HG03378 (cell line): Measurements from ENCODE around the gene TENM4.

ENCODE experiments used
- ATAC-seq: cut with Tn5 transposase; IDR thresholded peaks from one replicate; pipeline ENCODE4 v1.9.1; 2021; ENCODE audit warnings: mild to moderate bottlenecking, moderate library complexity; ENCODE audit not compliant: unreplicated experiment

Gene TENM4

GRCh38 chr11:79449040-79449439, 8.2 kb upstream of the TENM4 start:
- ATAC-seq: no peak

DNA sequence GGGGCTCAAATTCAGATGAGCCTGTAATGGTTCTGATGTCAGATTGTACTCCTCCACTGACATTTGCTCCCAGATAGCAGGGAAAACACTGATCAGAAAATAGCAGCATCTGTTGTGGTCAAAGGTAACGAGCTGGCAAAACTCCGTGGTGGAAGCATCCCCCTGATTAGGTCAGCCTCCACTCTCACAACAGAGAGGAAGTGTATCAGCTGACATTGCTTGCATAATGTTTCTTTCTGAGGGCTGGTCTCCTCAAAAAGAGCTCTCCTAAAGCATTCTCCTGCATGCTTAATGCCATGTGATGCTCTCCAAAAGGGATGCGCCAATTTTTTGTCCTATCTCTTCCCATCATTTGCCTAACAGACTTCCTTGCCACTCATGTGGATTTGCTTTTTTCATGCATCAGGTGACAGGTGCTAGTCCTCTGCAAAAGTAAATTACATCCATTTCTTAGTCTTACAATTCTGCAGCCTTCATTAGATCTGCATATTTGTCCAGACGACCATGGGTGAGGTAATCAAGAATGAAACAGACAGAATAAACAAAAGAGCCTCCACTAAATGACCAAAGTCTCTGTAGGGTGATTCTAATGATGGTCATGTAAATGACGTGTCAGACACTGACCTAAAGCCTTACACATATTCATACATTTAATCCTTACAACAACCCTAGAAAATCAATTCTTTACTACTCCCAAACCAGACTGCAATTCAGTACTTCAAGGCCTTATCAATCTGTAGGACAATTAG, 6.4 kb upstream of the TENM4 start:
- no peak for ATAC-seq

DNA sequence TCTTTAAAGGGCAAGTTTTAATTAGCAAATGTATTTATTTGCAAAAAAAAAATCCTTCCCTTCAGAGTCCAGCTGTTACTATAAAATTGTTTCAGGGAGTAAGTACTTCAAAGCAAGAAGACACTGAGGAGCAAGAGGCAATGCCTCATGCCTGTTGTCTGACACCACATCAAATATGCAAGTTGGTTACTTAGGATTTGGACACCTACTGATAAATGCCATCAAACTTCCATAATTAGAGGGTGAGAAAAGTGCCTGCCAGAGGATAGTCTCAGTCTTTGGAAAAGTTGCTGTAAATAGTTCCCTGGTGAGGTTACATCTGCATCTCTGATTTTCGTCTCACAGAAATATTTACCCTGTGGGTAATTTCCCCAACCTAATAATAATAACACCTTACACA, 4.1 kb upstream of the TENM4 start:
- ATAC-seq: no peak

- no peak for ATAC-seq
Observed at GRCh38 chr11:79441461-79441875, 638 bp upstream of the TENM4 start.

DNA sequence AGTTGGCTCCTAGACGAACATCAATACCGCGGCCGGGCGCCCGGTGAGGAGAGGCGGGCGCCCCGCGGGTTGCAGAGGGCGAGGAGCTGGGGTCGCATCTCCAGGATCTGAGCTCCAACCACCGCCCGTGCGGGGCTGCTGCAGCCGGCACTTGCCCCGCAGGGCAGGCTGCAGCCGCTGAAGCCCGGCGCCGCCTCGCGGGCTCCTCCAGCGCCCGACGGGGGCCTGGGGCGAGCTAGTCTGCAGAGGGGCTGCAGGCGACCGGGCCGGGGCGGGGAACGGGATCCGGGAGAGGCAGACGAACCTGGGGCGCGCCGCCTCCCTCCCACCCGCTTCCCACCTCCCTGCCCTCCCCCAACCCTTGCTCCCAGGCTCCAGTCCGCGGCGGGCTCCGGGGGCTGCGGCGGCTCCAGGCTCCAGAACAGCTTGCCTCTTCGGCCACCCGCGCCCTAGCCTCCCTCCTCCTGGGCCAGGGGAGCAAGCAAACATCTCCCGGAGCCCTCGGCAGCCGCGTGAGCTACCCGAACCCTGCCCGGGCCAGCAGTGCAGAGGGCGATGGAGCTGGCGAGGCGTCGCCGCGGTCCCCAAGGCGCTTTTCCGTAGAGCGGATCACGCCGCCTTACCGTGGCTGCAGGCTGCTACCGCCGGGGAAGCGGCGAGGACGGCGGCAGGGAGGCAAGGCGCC, 802 bp downstream of the TENM4 start:
- no peak for ATAC-seq

GRCh38 chr11:79439410-79439885, 1.4 kb downstream of the TENM4 start:
- ATAC-seq: no peak

GRCh38 chr11:79438631-79439409, 2.0 kb downstream of the TENM4 start:
- no peak for ATAC-seq

DNA sequence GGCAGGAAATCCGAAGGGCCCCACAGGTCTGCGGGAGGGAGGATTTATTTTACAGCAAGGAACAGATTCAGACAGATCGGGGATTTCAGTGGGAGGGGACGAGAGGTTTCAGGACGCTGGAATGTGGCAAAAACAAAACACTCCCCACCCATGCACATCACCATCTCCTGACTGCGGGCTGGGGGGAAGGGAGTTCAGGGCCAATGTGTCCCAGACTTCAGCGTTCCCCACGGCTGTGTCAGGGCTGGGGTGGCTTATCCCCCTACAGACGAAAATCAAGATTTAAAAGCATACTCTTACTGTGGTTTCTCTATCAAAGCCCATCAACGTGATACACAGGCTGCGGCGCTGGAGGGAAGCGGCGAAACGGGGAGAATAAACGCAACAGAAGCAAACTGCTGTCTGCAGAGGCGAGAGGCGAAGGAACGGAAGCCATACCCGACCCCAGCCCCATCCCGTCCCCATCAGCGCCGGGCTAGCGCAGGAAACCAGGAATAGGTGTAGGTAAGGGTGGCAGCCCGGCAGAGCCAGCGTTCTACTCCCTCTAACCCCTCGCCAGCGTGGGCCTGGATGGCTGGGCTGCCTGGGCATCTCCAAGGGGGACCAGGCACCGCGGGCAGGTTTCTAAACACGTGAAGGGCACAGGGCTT, 2.7 kb downstream of the TENM4 start:
- no peak for ATAC-seq

- no peak for ATAC-seq
Observed at GRCh38 chr11:79437278-79437980, 3.4 kb downstream of the TENM4 start.

DNA sequence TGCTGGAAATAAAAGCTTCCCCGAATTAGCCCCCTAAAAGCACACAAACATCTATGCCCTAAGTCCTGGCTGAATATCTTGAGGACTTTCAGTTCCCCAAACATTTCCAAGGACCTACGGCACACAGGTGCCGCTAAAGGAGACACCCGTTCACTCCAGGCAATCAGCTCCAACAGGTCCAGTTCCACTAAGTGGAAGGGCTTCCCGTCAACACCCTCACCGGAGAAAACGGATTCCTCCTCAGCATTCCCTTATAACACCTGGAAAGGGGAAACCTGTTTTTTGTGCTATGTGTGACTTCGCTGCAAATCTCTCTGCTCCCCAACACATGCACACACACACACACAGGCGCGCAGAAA, 3.9 kb downstream of the TENM4 start:
- no peak for ATAC-seq

DNA sequence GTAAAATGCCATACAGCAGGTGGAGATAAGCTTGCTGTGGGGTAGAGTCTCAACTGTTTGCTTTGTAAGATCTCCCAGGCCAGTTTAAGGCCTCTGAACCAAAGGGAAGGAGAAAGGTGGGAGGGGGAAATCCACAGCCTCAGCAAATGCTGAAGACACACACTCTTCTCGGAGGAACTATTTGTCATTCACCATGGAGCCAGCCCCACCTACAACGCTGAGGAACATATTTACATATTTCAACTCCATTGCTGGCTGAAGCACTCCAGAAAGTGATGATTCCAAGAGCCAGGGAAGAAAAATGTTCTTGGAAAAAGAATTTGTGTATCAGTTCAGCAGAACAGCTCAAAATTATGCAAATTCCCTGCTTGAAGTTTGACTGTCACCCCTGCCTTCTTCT, 6.5 kb downstream of the TENM4 start:
- ATAC-seq: no peak

- no peak for ATAC-seq
Observed at GRCh38 chr11:79432138-79432537, 8.7 kb downstream of the TENM4 start.

DNA sequence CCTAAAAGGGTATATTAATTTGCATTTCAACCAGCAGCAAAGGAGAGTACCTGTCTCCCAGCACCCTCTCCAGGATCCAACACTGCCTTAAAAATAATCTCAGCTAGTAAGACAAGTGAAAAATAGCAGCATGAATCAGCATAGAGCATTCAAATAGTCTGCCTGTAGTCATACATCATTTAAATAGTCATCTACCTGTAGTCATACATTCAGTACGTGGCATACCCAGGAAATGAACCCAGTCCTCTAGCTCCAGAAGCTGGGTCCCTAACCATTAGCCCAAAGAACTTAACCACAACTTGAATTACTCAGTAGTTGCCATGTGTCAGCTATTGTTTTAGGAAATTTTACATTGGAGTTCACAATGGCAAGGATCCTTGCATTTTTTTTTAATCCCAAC, 9.3 kb downstream of the TENM4 start:
- no peak for ATAC-seq

GRCh38 chr11:79430280-79430679, 10.6 kb downstream of the TENM4 start:
- ATAC-seq: no peak

GRCh38 chr11:79428406-79428805, 12.4 kb downstream of the TENM4 start:
- ATAC-seq: no peak

GRCh38 chr11:79427611-79428327, 13.1 kb downstream of the TENM4 start:
- ATAC-seq: no peak

GRCh38 chr11:79427126-79427525, 13.7 kb downstream of the TENM4 start:
- no peak for ATAC-seq

DNA sequence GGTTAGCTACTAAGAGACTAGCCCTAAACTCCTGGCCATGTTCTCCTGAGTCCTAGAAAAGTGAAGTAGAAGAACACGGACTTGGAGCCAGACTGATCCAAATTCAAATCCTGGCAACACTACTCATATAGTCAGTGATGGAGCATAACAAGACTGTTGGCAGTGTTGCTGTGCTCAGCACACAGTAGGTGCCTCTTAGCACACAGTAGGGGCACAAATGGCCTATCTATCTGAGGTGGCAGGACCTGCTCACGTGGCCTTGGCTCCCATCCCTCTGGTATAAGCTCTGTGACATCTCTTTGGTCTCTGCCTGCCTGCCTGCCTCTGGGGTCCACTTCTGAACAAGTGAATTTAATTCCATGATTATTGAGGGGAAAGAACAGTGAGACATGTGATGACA, 15.4 kb downstream of the TENM4 start:
- no peak for ATAC-seq

DNA sequence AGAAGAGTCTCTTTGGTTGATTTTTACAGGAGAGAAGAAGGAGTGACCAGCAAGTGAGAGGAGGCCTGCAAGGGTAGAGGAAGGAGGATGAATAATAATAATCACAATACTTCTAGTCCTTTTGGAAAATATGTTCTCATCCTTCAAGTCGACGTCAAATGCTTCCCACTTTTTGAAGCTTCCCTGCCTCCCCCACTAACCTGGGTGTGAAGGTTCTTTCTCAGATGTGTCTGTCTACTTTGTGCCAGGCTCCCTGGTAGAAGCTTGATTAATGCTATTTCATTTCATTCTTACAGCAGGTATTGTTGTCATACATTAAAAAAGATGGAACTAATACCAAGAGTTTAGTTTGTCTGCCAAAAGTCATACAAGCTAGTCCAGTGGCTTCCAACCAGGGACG, 17.1 kb downstream of the TENM4 start:
- ATAC-seq: no peak

DNA sequence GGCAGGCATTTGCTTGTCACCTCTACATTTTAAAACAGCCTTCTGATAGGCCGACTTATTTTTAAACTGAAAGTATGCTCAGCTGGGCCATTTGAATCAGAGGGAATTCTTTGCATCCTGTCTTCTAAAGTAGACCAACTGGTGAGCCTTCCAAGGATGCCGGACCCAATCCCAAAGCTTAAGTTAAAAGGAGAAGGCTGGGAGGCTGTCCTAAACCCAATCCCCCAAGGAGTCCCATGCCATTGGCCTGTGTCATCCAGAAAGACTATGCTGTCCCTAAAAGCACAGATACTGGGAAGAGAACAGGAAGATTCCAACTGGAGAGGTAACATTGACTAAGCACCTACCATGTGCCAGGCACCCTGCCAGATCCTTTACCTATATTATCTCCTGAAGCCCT, 18.0 kb downstream of the TENM4 start:
- ATAC-seq: no peak
